IPS-18c (cell line): ENCODE results near the gene AGGF1.

Experiments
- H3K4me3 ChIP-seq: 2 replicates; pipeline ENCODE4 v1.7.0; 2013; ENCODE audit warnings: low read depth, mild to moderate bottlenecking, low read length, moderate library complexity; ENCODE audit not compliant: insufficient read depth
- H3K9me3 ChIP-seq: one replicate; pipeline ENCODE4 v1.6.1; 2013; ENCODE audit warnings: mild to moderate bottlenecking, low read length, moderate library complexity; ENCODE audit not compliant: control insufficient read depth, insufficient read depth

The AGGF1 gene

GRCh38 chr5:77015938-77016569 is 14.2 kb upstream of the AGGF1 start:
- Histone ChIP-seq H3K9me3 (no peaks in the 10 kb centered on the region), H3K4me3 (no peak overlapping the region)

- Histone ChIP-seq H3K4me3 (no peak overlapping the region), H3K9me3 (no peaks in the 10 kb centered on the region)
Observed at GRCh38 chr5:77016962-77017361, 13.2 kb upstream of the AGGF1 start.

GRCh38 chr5:77017668-77018067 is 12.5 kb upstream of the AGGF1 start:
- Histone ChIP-seq H3K9me3 (peaks cover 4% of the 10 kb centered on the region), H3K4me3 (no peak overlapping the region)

GRCh38 chr5:77022511-77023417 is 7.4 kb upstream of the AGGF1 start:
- Histone ChIP-seq H3K9me3 (peaks cover 4% of the 10 kb centered on the region), H3K4me3 (no peak overlapping the region)

- no peak overlapping the region for H3K4me3 ChIP-seq
- peaks cover 13% of the 10 kb centered on the region for H3K9me3 ChIP-seq
Observed at GRCh38 chr5:77024490-77024889, 5.7 kb upstream of the AGGF1 start.

GRCh38 chr5:77028631-77029375 is 1.4 kb upstream of the AGGF1 start:
- Histone ChIP-seq H3K9me3 (peaks cover 14% of the 10 kb centered on the region), H3K4me3 (no peak overlapping the region)

GRCh38 chr5:77029376-77029885 is 773 bp upstream of the AGGF1 start:
- H3K9me3 ChIP-seq = peaks cover 14% of the 10 kb centered on the region
- peak overlapping the region; percentile 6; the same call in 1 of the 2 replicates for H3K4me3 ChIP-seq

- peaks cover 14% of the 10 kb centered on the region for H3K9me3 ChIP-seq
- no peak overlapping the region for H3K4me3 ChIP-seq
Observed at GRCh38 chr5:77031891-77032290, 1.7 kb downstream of the AGGF1 start.

- H3K9me3 ChIP-seq = peaks cover 14% of the 10 kb centered on the region
- no peak overlapping the region for H3K4me3 ChIP-seq
Observed at GRCh38 chr5:77032635-77033034, 2.4 kb downstream of the AGGF1 start.

- Histone ChIP-seq H3K9me3 (peaks cover 14% of the 10 kb centered on the region), H3K4me3 (no peak overlapping the region)
Observed at GRCh38 chr5:77033338-77033737, 3.1 kb downstream of the AGGF1 start.

- no peaks in the 10 kb centered on the region for H3K9me3 ChIP-seq
- no peak overlapping the region for H3K4me3 ChIP-seq
Observed at GRCh38 chr5:77035950-77036349, 5.7 kb downstream of the AGGF1 start.

- Histone ChIP-seq H3K9me3 (no peaks in the 10 kb centered on the region), H3K4me3 (no peak overlapping the region)
Observed at GRCh38 chr5:77046416-77047073, 16.3 kb downstream of the AGGF1 start.

- no peaks in the 10 kb centered on the region for H3K9me3 ChIP-seq
- H3K4me3 ChIP-seq = no peak overlapping the region
Observed at GRCh38 chr5:77064040-77064439, 33.8 kb downstream of the AGGF1 start.

GRCh38 chr5:77065256-77065655 is 35.1 kb downstream of the AGGF1 start:
- no peak overlapping the region for H3K4me3 ChIP-seq
- H3K9me3 ChIP-seq = no peaks in the 10 kb centered on the region

GRCh38 chr5:77066184-77066583 is 36.0 kb downstream of the AGGF1 start:
- Histone ChIP-seq H3K9me3 (no peaks in the 10 kb centered on the region), H3K4me3 (no peak overlapping the region)

GRCh38 chr5:77066823-77067442 is 36.7 kb downstream of the AGGF1 start:
- no peaks in the 10 kb centered on the region for H3K9me3 ChIP-seq
- H3K4me3 ChIP-seq = no peak overlapping the region

GRCh38 chr5:77073667-77074066 is 43.5 kb downstream of the AGGF1 start:
- H3K4me3 ChIP-seq = no peak overlapping the region

More at GRCh38 chr5:77073667-77074066, 43.5 kb downstream of the AGGF1 start:
- no peaks in the 10 kb centered on the region for H3K9me3 ChIP-seq
